GM18951 (cell line): ENCODE results near the gene HAPLN3.
A peak's percentile ranks its signal among the peaks of the same experiment; 100 is the strongest.

ENCODE experiments used
- POLR2A ChIP-seq: IDR thresholded peaks from 4 replicates; pipeline ENCODE4 v1.6.1; 2011; ENCODE audit warnings: mild to moderate bottlenecking; ENCODE audit not compliant: insufficient read length, insufficient read depth; ENCODE audit errors: extremely low read depth
- in situ Hi-C: fragments of 300-500 bp; cut with MboI; formaldehyde crosslinking; loops from one replicate; pipeline ENCODE4 v1.12.0; 2022; ENCODE audit warnings: low sequenced_read_pairs, mixed read lengths, inconsistent platforms; ENCODE audit not compliant: unreplicated experiment

HAPLN3 gene

DNA sequence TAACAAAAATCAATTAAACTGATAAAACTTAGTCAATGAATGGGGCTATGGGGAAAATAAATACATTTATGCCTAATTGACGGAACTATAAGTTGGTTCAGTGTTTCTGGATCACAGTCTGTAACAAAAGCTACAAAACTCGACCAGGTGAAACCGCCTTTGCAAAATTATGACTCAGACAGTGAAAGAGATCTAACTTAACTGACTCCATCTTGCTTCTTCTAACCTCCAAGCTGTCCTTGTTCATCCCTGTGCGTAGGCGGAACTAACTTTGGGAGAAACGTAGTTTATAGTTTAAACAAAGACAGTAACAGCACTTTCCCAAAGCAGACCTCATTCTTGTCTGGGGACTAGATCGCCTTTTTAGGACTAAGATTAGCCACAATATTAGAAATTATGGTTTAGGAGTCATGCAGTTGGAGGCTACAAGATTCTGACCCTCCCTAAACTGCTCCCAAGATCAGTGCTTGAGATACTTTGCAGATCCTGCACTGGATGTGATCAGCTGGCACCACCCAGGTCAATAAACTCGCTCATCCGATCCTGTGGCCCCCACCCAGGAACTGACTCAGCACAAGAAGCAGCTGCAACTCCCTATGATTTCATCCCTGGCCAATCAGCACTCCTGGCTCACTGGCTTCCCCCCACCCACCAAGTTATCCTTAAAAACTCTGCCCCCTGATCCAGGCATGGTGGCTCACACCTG, 25.0 kb upstream of the HAPLN3 start:
- no peak for TF ChIP-seq POLR2A
- in situ Hi-C loops: no loop called here

DNA sequence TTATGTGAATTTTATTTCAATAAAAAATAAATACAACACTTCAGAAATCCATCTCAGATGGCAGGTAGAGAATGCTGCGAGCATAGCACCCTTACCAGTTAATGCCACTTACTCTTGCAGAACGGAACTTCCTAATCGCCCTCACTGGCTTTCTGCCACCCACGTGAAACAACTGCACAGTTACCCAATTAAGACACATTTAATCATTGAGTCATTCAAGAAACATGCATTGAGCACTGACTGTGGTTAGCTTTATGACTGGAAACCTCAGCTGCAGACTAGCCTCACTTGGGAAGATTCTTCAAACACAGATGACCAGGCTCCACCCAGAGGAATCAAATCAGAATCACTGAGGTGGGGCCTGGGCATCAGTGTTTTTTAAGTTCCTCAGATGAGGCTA, 23.4 kb upstream of the HAPLN3 start:
- in situ Hi-C loops: no loop called here
- no peak for TF ChIP-seq POLR2A

DNA sequence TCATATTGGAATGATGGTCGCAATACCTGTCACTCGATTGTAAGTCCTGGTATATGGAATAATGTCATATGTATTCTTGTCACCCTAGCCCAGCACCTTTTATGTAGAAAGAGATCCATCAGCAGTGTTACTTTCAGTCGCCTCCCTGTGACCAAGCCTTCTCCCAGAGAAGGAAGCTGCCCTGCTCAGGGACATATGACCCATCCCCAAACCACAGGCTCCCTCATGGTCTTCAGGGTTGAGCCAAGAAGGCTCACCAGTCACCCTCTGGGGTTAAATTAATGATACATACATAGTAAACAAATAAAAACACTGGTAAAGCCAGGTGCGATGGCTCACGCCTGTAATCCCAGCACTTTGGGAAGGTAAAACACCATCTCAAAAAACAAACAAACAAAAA, 22.4 kb upstream of the HAPLN3 start:
- in situ Hi-C loops: no loop called here
- no peak for TF ChIP-seq POLR2A

DNA sequence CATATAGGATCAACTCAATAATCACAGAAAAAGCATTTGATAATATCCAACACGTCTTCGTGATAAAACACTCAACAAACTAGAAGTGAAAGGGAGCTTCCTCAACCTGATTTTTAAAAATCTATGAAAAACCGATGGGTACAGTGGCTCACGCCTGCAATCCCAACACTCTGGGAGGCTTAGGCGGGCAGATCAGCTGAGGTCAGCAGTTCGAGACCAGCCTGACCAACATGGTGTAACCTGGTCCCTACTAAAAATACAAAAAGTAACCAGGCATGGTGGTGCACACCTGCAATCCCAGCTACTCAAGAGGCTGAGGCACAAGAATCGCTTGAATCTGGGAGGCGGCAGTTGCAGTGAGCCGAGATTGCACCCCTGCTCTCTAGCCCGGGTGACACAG, 20.0 kb upstream of the HAPLN3 start:
- in situ Hi-C loops: no loop called here
- no peak for TF ChIP-seq POLR2A

DNA sequence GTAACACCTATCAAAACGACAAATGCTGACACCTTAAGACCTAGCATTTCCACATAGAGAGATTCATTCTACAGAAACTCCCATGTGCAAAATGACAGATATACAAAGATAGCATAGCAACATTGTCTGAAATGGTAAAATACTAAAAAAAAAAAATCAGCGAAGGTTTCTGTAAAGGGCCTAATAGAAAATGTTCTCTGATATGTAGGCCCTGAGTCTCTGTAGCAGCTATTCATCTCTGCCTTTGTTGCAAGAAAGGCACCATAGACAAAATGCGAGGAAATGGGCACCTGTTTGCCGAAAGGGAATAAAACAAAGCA, 18.5 kb upstream of the HAPLN3 start:
- TF ChIP-seq POLR2A: no peak
- in situ Hi-C loops: no loop called here

DNA sequence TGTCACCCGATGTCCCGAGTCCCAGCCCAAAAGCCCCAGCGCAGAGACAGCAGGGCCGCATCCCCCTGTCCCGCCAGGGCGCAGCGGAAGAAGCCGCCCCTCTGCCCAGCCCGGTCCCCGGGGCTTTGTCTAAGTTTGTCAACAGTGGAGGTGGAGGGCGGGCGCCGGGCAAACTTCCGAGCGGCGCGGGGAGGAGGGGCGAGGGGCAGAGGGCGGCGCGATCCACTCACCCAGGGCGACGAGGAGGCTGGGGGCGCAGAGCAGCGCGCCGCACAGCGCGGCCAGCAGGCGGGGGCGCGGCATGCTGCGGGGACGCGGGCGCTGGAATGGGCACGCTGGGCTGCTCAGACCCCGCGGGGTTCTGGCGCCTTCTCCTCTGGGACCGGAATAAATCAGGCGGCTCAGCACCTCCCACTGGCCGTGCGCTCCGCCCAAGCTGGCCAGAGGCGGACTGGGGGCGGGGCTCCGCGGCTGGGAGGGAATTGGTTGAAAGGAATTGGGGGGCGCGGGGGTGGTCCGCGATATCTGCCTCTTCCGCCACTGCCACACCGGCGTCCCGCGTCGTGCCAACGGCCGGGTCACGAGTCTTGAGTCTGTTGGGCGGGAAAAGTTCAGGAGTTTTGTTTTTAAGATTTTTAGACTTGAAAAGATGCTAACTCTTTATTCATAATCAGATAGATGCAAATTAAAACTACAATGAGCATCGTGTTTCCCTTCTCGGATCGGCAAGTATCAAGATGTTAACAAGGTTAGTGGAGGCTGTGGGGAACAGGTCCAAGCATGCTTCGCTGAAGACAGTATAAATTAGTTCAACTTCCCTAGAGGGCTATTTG, 17.9 kb upstream of the HAPLN3 start, which contains the start of gene MFGE8:
MFGE8 (minus strand) TSS at position 363 of the 833 bp plus-strand sequence; CDS start at position 303, 60 bp downstream.
- in situ Hi-C loops: no loop called here
- TF ChIP-seq POLR2A: peak; percentile 66

DNA sequence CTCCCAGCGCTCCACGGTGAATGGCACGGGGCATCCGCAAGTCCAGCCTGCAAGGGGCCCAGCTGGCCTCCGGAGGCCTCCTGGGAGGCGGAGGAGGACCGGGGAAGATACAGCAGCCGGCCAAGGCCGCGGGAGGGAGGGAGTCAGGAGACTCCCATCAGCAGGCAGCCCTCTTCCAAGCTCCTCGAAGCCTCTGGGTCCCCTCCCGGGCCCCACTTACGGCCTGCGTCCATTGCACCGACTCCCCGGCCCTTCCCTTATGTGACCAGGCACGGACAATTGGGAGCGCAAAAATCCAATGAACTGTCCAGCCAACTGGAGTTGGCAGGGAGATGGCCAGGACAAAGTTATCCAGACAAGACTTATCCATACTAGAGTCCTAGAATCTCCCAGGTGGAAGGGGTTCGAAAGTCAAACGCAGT, 17.2 kb upstream of the HAPLN3 start:
- TF ChIP-seq POLR2A: no peak
- in situ Hi-C loops: no loop called here

DNA sequence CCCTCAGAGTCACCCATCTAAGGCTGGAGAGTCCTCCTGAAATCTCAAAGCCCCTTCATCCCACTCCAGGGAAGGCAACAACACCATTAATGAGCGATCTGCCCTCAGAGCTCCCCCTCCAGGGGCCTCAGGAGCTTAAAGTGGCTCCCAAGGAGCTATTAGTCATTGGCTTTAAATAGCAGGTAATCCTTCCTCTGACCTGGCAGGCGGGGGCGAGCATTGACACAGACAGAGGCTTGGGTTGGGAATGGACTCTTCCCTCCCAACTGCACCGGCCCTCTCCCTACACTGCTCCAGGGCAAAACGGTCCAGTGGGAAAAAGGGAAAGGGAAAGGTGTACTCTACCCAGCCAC, 16.4 kb upstream of the HAPLN3 start:
- in situ Hi-C loops: no loop called here
- TF ChIP-seq POLR2A: no peak

DNA sequence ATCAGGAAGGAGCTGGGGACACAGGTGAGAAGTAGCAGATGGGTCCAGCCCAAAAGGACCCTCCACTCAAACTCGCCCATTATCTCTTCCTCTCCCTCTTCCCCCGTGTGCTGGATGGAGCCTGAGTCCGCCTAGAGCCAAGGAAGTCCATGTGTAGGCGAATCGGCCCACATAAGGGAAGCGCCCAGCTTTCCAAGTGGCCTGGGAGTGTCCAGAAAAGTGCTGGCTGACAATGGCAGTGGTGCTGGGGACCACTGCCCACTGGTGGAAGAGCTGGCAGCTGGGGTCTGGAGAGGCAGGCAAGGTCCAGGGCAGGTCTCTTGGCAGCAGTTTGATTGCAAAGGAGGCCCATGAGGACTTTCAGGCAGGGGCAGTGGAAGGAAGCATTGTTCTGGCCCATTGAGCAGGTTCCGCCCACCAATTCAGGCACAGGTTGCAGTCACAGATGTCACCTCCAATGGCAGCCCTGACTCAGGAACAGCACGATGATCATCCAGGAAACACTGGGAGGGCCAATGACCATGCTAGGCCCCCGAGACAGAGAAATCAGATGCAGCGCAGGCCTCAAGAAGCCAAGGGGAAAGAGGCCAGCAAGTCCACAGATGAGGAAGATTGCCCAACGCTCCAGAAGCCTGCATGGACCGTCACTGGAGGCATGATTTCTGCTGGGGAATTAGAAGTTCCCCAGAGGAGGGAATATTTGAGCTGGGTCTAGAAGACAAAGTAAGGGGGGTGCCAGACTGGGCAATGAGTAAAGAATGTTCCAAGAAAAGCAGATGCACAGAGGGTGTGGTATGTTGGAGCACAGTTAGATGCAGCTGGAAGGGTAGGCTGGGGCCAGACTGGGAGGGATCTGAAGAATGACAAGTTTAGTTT, 14.8 kb upstream of the HAPLN3 start:
- no peak for TF ChIP-seq POLR2A

DNA sequence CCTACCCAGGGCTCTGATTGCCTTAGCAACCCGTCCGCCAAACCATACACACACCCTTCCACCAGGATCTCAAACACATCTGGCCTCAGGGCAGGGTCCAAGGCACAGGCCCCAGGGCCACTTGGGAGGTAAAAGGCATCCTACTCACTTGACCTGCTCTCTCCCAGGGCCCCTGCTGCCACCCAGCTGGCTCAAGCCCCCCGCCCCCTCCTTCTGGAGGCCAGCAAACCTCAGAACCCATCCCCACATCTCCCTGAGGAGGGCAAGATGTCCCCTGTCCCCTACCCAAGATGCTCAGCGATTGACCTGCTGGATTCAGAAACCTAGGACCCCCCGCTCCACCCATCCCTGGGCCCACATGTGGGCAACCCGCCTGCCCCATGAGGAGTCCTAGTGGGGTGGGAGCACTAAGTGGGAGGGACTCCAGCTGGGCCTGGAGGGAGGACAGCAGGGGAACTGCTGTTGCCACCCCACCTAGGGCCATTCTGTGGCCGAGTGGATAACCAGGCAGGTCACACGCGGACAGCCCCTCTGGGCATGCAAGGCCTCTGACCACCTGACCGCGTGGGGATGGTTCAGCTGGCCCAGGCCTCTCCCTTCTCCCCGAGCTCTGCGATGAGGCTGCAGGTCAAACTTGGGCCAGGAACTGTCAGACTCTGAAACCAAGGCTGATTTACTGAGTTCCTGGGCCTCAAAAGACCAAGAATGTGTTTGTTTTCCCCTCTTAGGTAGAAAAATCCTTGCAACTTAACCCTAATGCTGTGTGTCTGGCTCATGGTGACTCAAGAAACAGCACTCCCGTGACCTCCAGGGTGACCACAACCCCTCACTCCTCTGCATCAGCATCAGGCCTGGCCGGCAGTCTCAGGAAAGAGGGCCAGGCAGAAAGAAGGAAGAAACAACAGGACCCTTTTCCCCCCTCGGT, 13.6 kb upstream of the HAPLN3 start:
- in situ Hi-C loops: loop anchor here (5.0 kb wide), 1 partner anchor 108 kb away; no protein-coding TSS in a partner anchor
- no peak for TF ChIP-seq POLR2A

More for the DNA sequence above, 14.8 kb upstream of the HAPLN3 start:
- in situ Hi-C loops: loop anchor here (5.0 kb wide), 1 partner anchor 107 kb away; no protein-coding TSS in a partner anchor

DNA sequence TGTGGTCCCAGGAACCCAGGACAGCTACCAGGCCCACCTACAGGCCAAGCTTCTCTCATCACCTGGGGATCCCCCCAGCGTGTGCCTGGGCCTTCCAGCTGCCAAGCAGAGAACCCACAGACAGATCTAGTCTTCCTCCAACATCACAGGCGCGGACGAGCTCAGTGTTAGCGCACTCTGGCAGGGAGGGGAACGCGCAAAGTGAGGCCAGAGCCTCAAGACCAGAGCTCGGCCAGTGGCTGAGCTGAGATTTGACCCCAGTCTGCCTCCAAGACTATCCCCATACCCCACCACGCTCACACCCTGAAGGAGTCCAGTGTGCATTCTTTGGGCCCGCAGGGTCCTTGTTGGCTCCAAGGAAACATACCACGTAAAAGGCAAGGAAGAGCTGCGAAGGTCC, 12.8 kb upstream of the HAPLN3 start:
- in situ Hi-C loops: loop anchor here (5.0 kb wide), 1 partner anchor 109 kb away; no protein-coding TSS in a partner anchor

DNA sequence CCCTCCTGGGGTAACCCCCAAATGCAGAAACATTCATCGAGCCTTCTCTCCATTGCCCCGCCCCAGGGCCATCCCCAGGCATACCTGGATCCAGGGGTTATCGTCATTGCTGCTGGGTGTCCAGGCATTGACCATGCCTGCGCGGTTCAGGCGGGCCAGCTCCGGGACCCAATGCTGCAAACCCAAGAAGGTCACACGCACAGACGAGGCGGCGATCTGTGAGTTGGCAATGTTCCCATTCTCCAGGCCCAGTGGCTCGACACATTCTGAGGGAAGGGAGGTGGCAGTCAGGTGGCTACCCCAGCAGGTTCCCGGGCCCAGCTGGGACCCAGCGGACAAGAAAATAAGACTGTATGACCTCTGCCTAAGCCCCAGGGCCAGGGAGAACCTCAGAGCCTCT, 11.8 kb upstream of the HAPLN3 start:
- in situ Hi-C loops: loop anchor here (5.0 kb wide), 1 partner anchor 110 kb away; no protein-coding TSS in a partner anchor
- no peak for TF ChIP-seq POLR2A

More for the DNA sequence above, 12.8 kb upstream of the HAPLN3 start:
- TF ChIP-seq POLR2A: no peak
